ENCODE measurements around the gene CALD1. TPM values are rescaled to one million over a fixed set of nuclear protein-coding genes. Genes with fewer than 3 reads are reported as not detected.
A peak's percentile ranks its signal among the peaks of the same experiment; 100 is the strongest.

CALD1 gene
- total RNA-seq, 6 donors from 2014 or later = 98.6 to 156 (median 124) TPM

- 73 to 78% methylated on average over 3 of the region's 3 CpGs for WGBS, 2 donors
- TF ChIP-seq CTCF (IDR thresholded peaks at IDR 0.05) (no peak), POLR2AphosphoS5 (IDR thresholded peaks at IDR 0.05) (no peak), EP300 (IDR thresholded peaks at IDR 0.05) (no peak), POLR2A (IDR thresholded peaks at IDR 0.05) (no peak)
- H3K4me3 ChIP-seq = no peak overlapping the region
- no peaks in the 10 kb centered on the region for H3K27me3 ChIP-seq
- peaks cover 0 to 5% (median 0%) of the 10 kb centered on the region in 4 donors for H3K36me3 ChIP-seq
- H3K9me3 ChIP-seq = peaks cover 0 to 11% (median 8%) of the 10 kb centered on the region in 4 donors
- no peak for DNase-seq
- ATAC-seq (ENCODE audit: low FRiP score in 2 of 2) = peak in 1 of 2 donors; percentile 69
- H3K27ac ChIP-seq = no peak overlapping the region
- H3K4me1 ChIP-seq = peaks cover 0 to 2% (median 0%) of the 10 kb centered on the region in 4 donors
Measured at GRCh38 chr7:134899729-134900128, 120.3 kb downstream of the CALD1 start.

- Histone ChIP-seq H3K27me3 (no peaks in the 10 kb centered on the region), H3K4me1 (peaks cover 0 to 2% (median 0%) of the 10 kb centered on the region in 4 donors), H3K9me3 (peaks cover 0 to 11% (median 8%) of the 10 kb centered on the region in 4 donors), H3K4me3 (no peak overlapping the region), H3K36me3 (peaks cover 0 to 5% (median 0%) of the 10 kb centered on the region in 4 donors), H3K27ac (no peak overlapping the region)
- TF ChIP-seq CTCF (IDR thresholded peaks at IDR 0.05) (no peak), POLR2AphosphoS5 (IDR thresholded peaks at IDR 0.05) (no peak), EP300 (IDR thresholded peaks at IDR 0.05) (no peak), POLR2A (IDR thresholded peaks at IDR 0.05) (no peak)
- ATAC-seq (ENCODE audit: low FRiP score in 2 of 2) = no peak
- DNase-seq = no peak
- WGBS, 2 donors = 80 to 82% methylated on average over 9 of the region's 9 CpGs
Measured at GRCh38 chr7:134900166-134900982, 120.9 kb downstream of the CALD1 start.

- Histone ChIP-seq H3K27me3 (no peaks in the 10 kb centered on the region), H3K36me3 (peaks cover 0 to 5% (median 0%) of the 10 kb centered on the region in 4 donors), H3K27ac (no peak overlapping the region), H3K4me3 (no peak overlapping the region), H3K4me1 (peaks cover 0 to 2% (median 0%) of the 10 kb centered on the region in 4 donors), H3K9me3 (peaks cover 0 to 2% (median under 1%) of the 10 kb centered on the region in 4 donors)
- DNase-seq = no peak
- ATAC-seq (ENCODE audit: low FRiP score in 2 of 2) = no peak
- no peak for TF ChIP-seq CTCF (IDR thresholded peaks at IDR 0.05)
- 82 to 88% methylated on average over 4 of the region's 4 CpGs for WGBS, 2 donors
Measured at GRCh38 chr7:134901389-134902020, 122.1 kb downstream of the CALD1 start.

- no peak for TF ChIP-seq POLR2A (IDR thresholded peaks at IDR 0.05)
- TF ChIP-seq EP300 (IDR thresholded peaks at IDR 0.05) = no peak
- no peak for TF ChIP-seq CTCF (IDR thresholded peaks at IDR 0.05)
- TF ChIP-seq POLR2AphosphoS5 (IDR thresholded peaks at IDR 0.05) = no peak
- WGBS, 2 donors = 84 to 87% methylated on average over 2 of the region's 2 CpGs
- peaks cover 0 to 5% (median 0%) of the 10 kb centered on the region in 4 donors for H3K36me3 ChIP-seq
- H3K27me3 ChIP-seq = no peaks in the 10 kb centered on the region
- DNase-seq (no peak), ATAC-seq (ENCODE audit: low FRiP score in 2 of 2) (no peak)
- H3K9me3 ChIP-seq = no peaks in the 10 kb centered on the region
- H3K4me1 ChIP-seq = peaks cover 0 to 2% (median 0%) of the 10 kb centered on the region in 4 donors
- H3K4me3 ChIP-seq = no peak overlapping the region
- no peak overlapping the region for H3K27ac ChIP-seq
Measured at GRCh38 chr7:134902058-134902457, 122.6 kb downstream of the CALD1 start.

Measured in upper lobe of left lung (tissue), 6 donors.